Stimulated activated CD4-positive, alpha-beta T cell treated with anti-CD3 and anti-CD28 coated beads, Interleukin-12 subunit alpha, Interleukin-12 subunit beta, amount 100 ng/mL, for 4 hours (primary cell): ENCODE data around the gene ALG1L2.
"Not testable (repeated sequence)": the region's sequence is repeated elsewhere in the genome, so short reads cannot be mapped to it uniquely, and the experiment has no call there.

Experiments used
- DNase-seq: peaks from one replicate; pipeline ENCODE4 v3.0.0-alpha.2; 2020

ALG1L2 gene

DNA sequence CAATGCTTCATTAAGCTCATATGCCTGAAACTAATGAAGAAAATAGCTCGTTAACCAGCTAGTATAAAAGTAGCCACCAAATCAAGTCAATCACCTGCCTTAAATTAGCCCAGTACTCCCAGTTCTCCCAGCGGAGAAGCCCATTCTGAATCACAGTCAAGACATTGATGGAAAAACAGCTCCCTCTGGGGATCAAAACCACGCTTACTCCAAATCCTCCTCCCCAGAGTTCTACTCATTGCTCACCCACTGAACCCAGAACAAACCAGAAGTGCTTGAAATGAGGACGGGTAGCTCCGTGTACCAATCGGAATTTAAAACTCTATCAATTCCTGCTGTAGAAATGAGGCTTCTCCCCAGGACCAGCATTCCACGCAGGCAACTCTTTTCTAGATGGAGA, 54.7 kb downstream of the ALG1L2 start:
- not testable (repeated sequence) for DNase-seq

- DNase-seq, result not testable (repeated sequence)
Measured at GRCh38 chr3:130137685-130138084, 56.1 kb downstream of the ALG1L2 start.

DNA sequence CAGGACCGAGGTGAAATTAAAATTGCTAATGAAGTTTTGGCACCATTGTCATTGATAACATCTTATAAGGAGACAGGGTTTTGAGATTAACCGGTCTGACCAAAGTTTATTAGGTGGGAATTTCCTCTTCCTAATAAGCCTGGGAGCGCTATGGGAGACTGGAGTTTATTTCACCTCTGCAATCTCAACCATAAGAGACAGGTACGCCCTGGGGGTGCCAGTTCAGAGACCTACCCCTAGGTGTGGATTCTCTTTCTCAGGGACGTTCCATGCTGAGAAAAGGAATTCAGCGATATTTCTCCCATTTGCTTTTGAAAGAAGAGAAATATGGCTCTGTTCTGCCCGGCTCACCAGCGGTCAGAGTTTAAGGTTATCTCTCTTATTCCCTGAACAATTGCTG, 57.4 kb downstream of the ALG1L2 start:
- DNase-seq, result not testable (repeated sequence)

DNA sequence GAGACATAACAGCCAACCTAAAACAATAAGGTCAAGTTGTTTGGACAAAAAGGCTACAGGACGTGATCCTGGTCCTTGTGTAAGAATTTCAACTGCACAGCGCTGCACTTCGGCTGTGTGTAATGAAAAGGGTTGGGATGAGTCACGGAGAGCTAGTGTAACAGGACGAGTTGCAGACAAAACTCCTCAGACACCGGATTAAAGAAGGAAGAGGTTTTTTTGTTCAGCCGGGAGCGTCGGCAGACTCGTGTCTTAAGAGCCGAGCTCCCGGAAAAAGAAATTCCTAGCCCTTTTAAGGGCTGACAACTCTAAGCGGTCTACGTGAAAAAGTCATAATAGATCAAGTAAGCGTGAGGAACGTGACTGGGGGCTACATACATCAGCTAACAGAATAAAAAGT, 59.1 kb downstream of the ALG1L2 start:
- DNase-seq, result not testable (repeated sequence)

- DNase-seq, result not testable (repeated sequence)
Measured at GRCh38 chr3:130143648-130144327, 62.2 kb downstream of the ALG1L2 start.

DNA sequence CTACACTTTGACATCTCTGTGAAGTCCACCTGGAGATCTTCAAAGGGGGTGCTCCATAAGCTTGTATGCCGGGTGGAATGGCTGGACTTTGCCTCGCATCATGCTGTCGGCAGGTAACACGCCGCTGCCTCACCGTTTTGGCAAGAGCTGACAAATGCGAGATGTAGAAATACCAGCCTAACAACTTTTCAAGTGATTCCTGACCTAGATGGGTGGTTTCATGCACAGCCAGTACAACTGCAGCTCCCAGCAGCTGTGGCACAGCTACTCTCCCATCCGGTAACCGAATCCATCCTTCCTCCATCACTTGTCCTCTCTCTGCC, 62.7 kb downstream of the ALG1L2 start:
- not testable (repeated sequence) for DNase-seq

- DNase-seq, result not testable (repeated sequence)
Measured at GRCh38 chr3:130145456-130145855, 63.8 kb downstream of the ALG1L2 start.

DNA sequence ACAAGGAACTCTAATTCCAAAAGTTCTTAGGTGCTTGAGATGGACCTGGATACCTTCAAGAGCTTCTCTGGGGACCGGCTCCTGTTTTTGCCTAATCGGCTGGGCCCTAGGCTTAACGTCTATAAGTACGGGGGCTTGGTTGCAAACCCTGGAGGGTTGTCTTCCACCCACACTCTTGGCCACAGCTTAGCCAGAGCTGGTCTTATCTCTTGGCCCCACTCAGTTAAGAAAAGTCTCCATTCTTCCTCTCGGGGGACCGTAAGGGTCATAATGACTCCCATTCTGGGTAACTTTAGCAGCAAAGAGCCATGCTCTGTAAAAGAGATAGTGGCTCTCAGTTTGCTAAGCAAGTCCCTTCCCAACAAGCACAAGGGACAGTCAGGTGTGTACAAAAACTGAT, 64.8 kb downstream of the ALG1L2 start:
- not testable (repeated sequence) for DNase-seq
